CD14-positive monocyte (primary cell): ENCODE results near the gene XKR7. TPM values are rescaled to one million over a fixed set of nuclear protein-coding genes. Genes with fewer than 3 reads are reported as not detected.

ENCODE experiments used
- DNase-seq, 3 donors: peaks; one replicate each; pipeline ENCODE4 v3.0.0-alpha.2; 2011 to 2022
- H2AFZ ChIP-seq: 2 replicates; pipeline ENCODE4 v1.6.0; 2012; ENCODE audit warnings: mild to moderate bottlenecking, low read depth, low read length, inconsistent platforms; ENCODE audit not compliant: insufficient read depth, poor library complexity, severe bottlenecking
- H3K27ac ChIP-seq, 2 donors: 1 replicate in 1 of 2; 2 replicates in 1 of 2; pipeline ENCODE4 v1.5.1; 2012 to 2013; ENCODE audit warnings: low read length in 2 of 2, control low read depth in 1 of 2, inconsistent platforms in 1 of 2, low read depth in 1 of 2, mild to moderate bottlenecking in 1 of 2
- H3K27me3 ChIP-seq, 2 donors: one replicate each; pipeline versions ENCODE4 v1.6.0 to v1.6.1; 2011 to 2013; ENCODE audit warnings: low read length in 2 of 2; ENCODE audit not compliant: control insufficient read depth in 2 of 2, insufficient read depth in 2 of 2
- H3K36me3 ChIP-seq, 2 donors: replicated peaks in 1 of 2; 1 replicate in 1 of 2; 2 replicates in 1 of 2; pipeline versions ENCODE4 v1.5.1 to v1.6.1; 2012 to 2013; ENCODE audit warnings: low read length in 2 of 2, control low read depth in 1 of 2, inconsistent platforms in 1 of 2, mild to moderate bottlenecking in 1 of 2; ENCODE audit not compliant: insufficient read depth in 2 of 2, control insufficient read depth in 1 of 2
- H3K4me1 ChIP-seq, 2 donors: 1 replicate in 1 of 2; 2 replicates in 1 of 2; pipeline versions ENCODE4 v1.5.1 to v1.6.1; 2012 to 2013; ENCODE audit warnings: low read length in 2 of 2, control low read depth in 1 of 2, inconsistent platforms in 1 of 2, mild to moderate bottlenecking in 1 of 2, moderate library complexity in 1 of 2; ENCODE audit not compliant: insufficient read depth in 2 of 2, control insufficient read depth in 1 of 2
- H3K4me2 ChIP-seq: replicated peaks from 2 replicates; pipeline ENCODE3; 2012; ENCODE audit warnings: low read length, moderate library complexity, mild to moderate bottlenecking; ENCODE audit not compliant: poor library complexity, severe bottlenecking; ENCODE audit errors: extremely low read depth
- H3K4me3 ChIP-seq, 3 experiments: fragments of 200-600 bp in 1 of 3; sonication (generic) in 1 of 3; replicated peaks in 1 of 3; 1 replicate in 2 of 3; 2 replicates in 1 of 3; pipeline ENCODE4 v1.5.1; 2011 to 2013; ENCODE audit warnings: low read length in 3 of 3, mild to moderate bottlenecking in 3 of 3, control low read depth in 2 of 3, low read depth in 2 of 3, inconsistent platforms in 1 of 3, moderate library complexity in 1 of 3
- H3K79me2 ChIP-seq: 2 replicates; pipeline ENCODE4 v1.6.0; 2012; ENCODE audit warnings: mild to moderate bottlenecking, control low read depth, inconsistent platforms, low read length, moderate library complexity; ENCODE audit not compliant: insufficient read depth
- H3K9ac ChIP-seq: 2 replicates; pipeline ENCODE4 v1.6.0; 2017; ENCODE audit warnings: low read length, mild to moderate bottlenecking; ENCODE audit not compliant: insufficient read depth, poor library complexity, severe bottlenecking
- H3K9me3 ChIP-seq, 2 donors: replicated peaks in 1 of 2; 1 replicate in 1 of 2; 2 replicates in 1 of 2; pipeline versions ENCODE4 v1.5.1 to v1.6.1; 2012 to 2013; ENCODE audit warnings: low read length in 2 of 2, control low read depth in 1 of 2; ENCODE audit not compliant: control insufficient read depth in 1 of 2, insufficient read depth in 1 of 2
- H4K20me1 ChIP-seq: 2 replicates; pipeline ENCODE4 v1.6.0; 2012; ENCODE audit warnings: mild to moderate bottlenecking, low read length, control low read depth, moderate library complexity; ENCODE audit not compliant: insufficient read depth
- H3K27ac Mint-ChIP-seq, 7 donors: one replicate each; pipeline ENCODE4 v1.8.0; 2020; ENCODE audit warnings: mild to moderate bottlenecking in 7 of 7, mixed read lengths in 7 of 7, moderate library complexity in 6 of 7, inconsistent platforms in 2 of 7
- H3K27me3 Mint-ChIP-seq, 3 donors: one replicate each; pipeline ENCODE4 v1.8.0; 2021 to 2022; ENCODE audit warnings: low read depth in 3 of 3, mild to moderate bottlenecking in 3 of 3, mixed read lengths in 3 of 3, moderate library complexity in 3 of 3, inconsistent platforms in 1 of 3
- H3K36me3 Mint-ChIP-seq, 2 donors: one replicate each; pipeline ENCODE4 v1.8.0; 2020; ENCODE audit warnings: mixed read lengths in 2 of 2, inconsistent platforms in 1 of 2, mild to moderate bottlenecking in 1 of 2
- H3K4me1 Mint-ChIP-seq: one replicate; pipeline ENCODE4 v1.8.0; 2020; ENCODE audit warnings: mild to moderate bottlenecking, mixed read lengths
- H3K4me3 Mint-ChIP-seq, 2 donors: one replicate each; pipeline ENCODE4 v1.8.0; 2020; ENCODE audit warnings: mild to moderate bottlenecking in 2 of 2, mixed read lengths in 2 of 2, moderate library complexity in 1 of 2
- H3K9me3 Mint-ChIP-seq, 7 donors: one replicate each; pipeline ENCODE4 v1.8.0; 2020 to 2022; ENCODE audit warnings: mixed read lengths in 7 of 7, mild to moderate bottlenecking in 6 of 7, moderate library complexity in 6 of 7, inconsistent platforms in 2 of 7
- WGBS: methylation state at CpG from one replicate; pipeline ENCODE4 v1.1.5; 2013; ENCODE audit warnings: missing lambda C conversion rate; ENCODE audit not compliant: insufficient coverage; 5-methylcytosine and 5-hydroxymethylcytosine counted together
- intact Hi-C, 2 donors: fragments of 100-400 bp; cut with micrococcal nuclease; formaldehyde crosslinking; loops; one replicate each; pipeline versions ENCODE4 v1.15.0 to v1.15.1; 2023
- polyA plus RNA-seq, 3 donors: library from polyadenylated mRNA; depleted of rRNA in 1 of 3; unstranded in 2 of 3; stranded (reverse) in 1 of 3; fragments of 300-500 nt in 2 of 3; fragments of >200 nt in 1 of 3; fragmentation: Illumina TruSeq in 2 of 3; gene quantifications; 1 replicate in 2 of 3; 2 replicates in 1 of 3; pipeline ENCODE4 v1.2.3, GENCODE V29; 2012 to 2021
- TF ChIP-seq, protein P1 (sequence below): fragments of 200-600 bp; IDR thresholded peaks from one replicate; pipeline ENCODE4 v1.8.0; 2022; ENCODE audit warnings: antibody characterized with exemption, mild to moderate bottlenecking

Gene XKR7
- polyA plus RNA-seq, 3 donors: 0.02 to 0.43 TPM; not detected in 1

DNA sequence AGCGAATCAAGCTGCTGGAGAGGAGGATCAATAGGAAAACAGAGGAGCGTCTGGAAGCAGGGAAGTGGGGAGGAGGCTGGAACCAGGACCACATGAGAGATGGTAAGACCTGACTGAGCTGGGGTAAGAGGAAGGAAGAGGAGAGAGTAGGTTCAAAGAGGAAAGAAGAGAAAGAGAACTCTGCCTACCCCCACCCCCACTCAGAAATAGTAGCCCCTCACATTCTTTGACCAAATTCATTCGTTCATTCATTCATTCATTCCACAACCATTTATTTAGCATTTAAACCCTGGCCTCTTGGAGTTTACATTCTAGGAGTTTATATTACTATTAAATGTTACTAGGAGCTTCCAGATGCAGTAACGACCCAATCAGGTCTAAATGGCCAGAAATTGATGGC is 68.3 kb downstream of the XKR7 start:
- peak overlapping the region in 1 of 3 experiments; percentile 51 for H3K4me3 ChIP-seq
- Mint-ChIP-seq H3K27me3 (peaks cover 0 to 2% (median 2%) of the 10 kb centered on the region in 3 donors), H3K27ac (peak overlapping the region; percentile 92 to 100 (median 98)), H3K9me3 (peaks cover 3 to 10% (median 6%) of the 10 kb centered on the region in 7 donors), H3K36me3 (peaks cover 0 to 3% of the 10 kb centered on the region in 2 donors), H3K4me1 (peaks cover 94% of the 10 kb centered on the region), H3K4me3 (peak overlapping the region in 1 of 2 donors; percentile 67)
- H3K9me3 ChIP-seq: peaks cover 0 to 6% of the 10 kb centered on the region in 2 donors
- peaks cover 11% of the 10 kb centered on the region for H3K79me2 ChIP-seq
- peak overlapping the region; percentile 94 to 99 for H3K27ac ChIP-seq
- H3K36me3 ChIP-seq: no peaks in the 10 kb centered on the region
- TF ChIP-seq, protein P1, sequence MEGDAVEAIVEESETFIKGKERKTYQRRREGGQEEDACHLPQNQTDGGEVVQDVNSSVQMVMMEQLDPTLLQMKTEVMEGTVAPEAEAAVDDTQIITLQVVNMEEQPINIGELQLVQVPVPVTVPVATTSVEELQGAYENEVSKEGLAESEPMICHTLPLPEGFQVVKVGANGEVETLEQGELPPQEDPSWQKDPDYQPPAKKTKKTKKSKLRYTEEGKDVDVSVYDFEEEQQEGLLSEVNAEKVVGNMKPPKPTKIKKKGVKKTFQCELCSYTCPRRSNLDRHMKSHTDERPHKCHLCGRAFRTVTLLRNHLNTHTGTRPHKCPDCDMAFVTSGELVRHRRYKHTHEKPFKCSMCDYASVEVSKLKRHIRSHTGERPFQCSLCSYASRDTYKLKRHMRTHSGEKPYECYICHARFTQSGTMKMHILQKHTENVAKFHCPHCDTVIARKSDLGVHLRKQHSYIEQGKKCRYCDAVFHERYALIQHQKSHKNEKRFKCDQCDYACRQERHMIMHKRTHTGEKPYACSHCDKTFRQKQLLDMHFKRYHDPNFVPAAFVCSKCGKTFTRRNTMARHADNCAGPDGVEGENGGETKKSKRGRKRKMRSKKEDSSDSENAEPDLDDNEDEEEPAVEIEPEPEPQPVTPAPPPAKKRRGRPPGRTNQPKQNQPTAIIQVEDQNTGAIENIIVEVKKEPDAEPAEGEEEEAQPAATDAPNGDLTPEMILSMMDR: no peak
- peak in 1 of 3 donors; percentile 42 for DNase-seq
- peaks cover 97 to 100% of the 10 kb centered on the region in 2 donors for H3K4me1 ChIP-seq
- H2AFZ ChIP-seq: no peak overlapping the region
- no peak overlapping the region for H3K9ac ChIP-seq
- no peaks in the 10 kb centered on the region for H3K27me3 ChIP-seq
- peak overlapping the region; percentile 50 for H3K4me2 ChIP-seq
- intact Hi-C loops: loop anchor here (5.0 to 10.0 kb wide), 2 partner anchors 36 to 211 kb away; no protein-coding TSS in a partner anchor
- WGBS: 33% methylated on average over 3 of the region's 4 CpGs
- no peaks in the 10 kb centered on the region for H4K20me1 ChIP-seq

DNA sequence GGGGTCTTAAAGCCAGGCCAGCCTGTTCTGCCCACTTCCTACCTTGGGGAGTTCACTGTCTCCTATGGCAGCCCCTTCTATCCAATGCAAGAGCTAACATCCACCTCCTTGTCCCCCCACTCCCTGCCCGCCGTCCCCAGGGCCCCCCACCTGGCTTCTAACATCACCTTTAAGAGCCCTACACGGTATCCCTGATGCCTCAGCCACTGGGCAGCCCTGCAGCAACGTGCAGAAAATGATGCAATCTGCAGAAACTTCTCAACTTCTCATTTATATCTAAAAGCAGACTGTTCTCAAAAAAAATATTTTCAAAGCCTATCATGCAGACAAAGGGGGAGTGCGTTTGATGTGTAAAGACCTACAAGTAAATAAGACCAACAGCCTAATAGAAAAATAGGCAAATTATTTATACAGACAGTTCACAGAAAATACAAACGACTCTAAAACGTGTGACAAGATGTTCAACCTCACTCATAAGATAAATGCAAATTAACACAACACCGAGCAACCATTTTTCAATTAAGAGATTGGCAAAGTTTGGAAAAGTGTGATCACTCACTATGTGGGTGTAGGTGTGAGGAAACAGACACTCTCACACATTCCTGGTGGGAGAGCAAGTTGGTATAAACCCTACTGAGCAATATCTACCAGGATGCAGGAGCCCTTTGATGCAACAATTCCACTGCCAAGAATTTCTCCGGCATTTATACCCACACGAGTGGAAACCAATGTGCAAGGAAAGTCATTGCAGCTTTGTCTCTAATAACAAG is 69.0 kb downstream of the XKR7 start:
- peaks cover 95% of the 10 kb centered on the region for H3K4me1 Mint-ChIP-seq

More for the DNA sequence above, 69.0 kb downstream of the XKR7 start:
- H3K27ac ChIP-seq: peak overlapping the region; percentile 22 to 94
- H3K4me3 ChIP-seq: peak overlapping the region in 1 of 3 experiments; percentile 51
- Mint-ChIP-seq H3K27ac (peak overlapping the region; percentile 64 to 100 (median 98)), H3K36me3 (peaks cover 0 to 3% of the 10 kb centered on the region in 2 donors), H3K27me3 (peaks cover 0 to 2% (median 2%) of the 10 kb centered on the region in 3 donors), H3K9me3 (peaks cover 3 to 10% (median 6%) of the 10 kb centered on the region in 7 donors), H3K4me3 (peak overlapping the region in 1 of 2 donors; percentile 67)
- H3K4me2 ChIP-seq: peak overlapping the region; percentile 50
- intact Hi-C loops: loop anchor here (5.0 to 10.0 kb wide), 2 partner anchors 35 to 212 kb away; no protein-coding TSS in a partner anchor
- no peak overlapping the region for H2AFZ ChIP-seq
- no peaks in the 10 kb centered on the region for H4K20me1 ChIP-seq
- H3K79me2 ChIP-seq: peaks cover 11% of the 10 kb centered on the region
- peaks cover 0 to 6% of the 10 kb centered on the region in 2 donors for H3K9me3 ChIP-seq
- DNase-seq: peak in 2 of 3 donors; percentile 69 to 72
- TF ChIP-seq, protein P1: no peak
- peak overlapping the region; percentile 2 for H3K9ac ChIP-seq
- 0% methylated on average over 1 of the region's 10 CpGs for WGBS
- H3K36me3 ChIP-seq: no peaks in the 10 kb centered on the region
- no peaks in the 10 kb centered on the region for H3K27me3 ChIP-seq
- H3K4me1 ChIP-seq: peaks cover 97 to 100% of the 10 kb centered on the region in 2 donors
